HepG2 (cell line): ENCODE results near the gene C6orf58. TPM values are rescaled to one million over a fixed set of nuclear protein-coding genes. Genes with fewer than 3 reads are reported as not detected.

ENCODE experiments used
- ATAC-seq: fragments of 200-7000 bp; cut with Tn5 transposase; 3 replicates; pipeline ENCODE4 v1.9.1; 2020; ENCODE audit warnings: mild to moderate bottlenecking, moderate library complexity
- BruUV-seq: library from RNA; stranded (reverse); fragments of 400-500 nt; replicated peaks from 2 replicates; lab custom pipeline; 2021; lab: Mats Ljungman, UMichigan
- CTCF ChIA-PET: fragments of 300-600 bp; formaldehyde crosslinking; extraction: SDS; loops from one replicate; lab custom pipeline; 2021; ENCODE audit warnings: low total read pairs, inconsistent platforms, low intra/inter-chr PET ratio; lab: Yijun Ruan, JAX
- POLR2A ChIA-PET: fragments of 350-600 bp; sonication (Branson Sonifier 250); formaldehyde crosslinking; loops from one replicate; lab custom pipeline; 2020; ENCODE audit warnings: antibody characterized with exemption, inconsistent platforms; lab: Yijun Ruan, JAX
- DNase-seq: peaks from one replicate; pipeline ENCODE4 v3.0.0-alpha.2; 2015; ENCODE audit warnings: low spot score
- FAIRE-seq: peaks from 3 replicates; lab custom pipeline; 2011; peaks lifted over from hg19 to GRCh38; lab: Jason Lieb, UNC
- H2AFZ ChIP-seq: one replicate; pipeline ENCODE4 v1.6.1; 2011; ENCODE audit warnings: low read length, inconsistent platforms
- H3K27ac ChIP-seq: fragments of 300-600 bp; 3 replicates; pipeline ENCODE4 v1.8.0; 2011; ENCODE audit warnings: mixed run types, mild to moderate bottlenecking, mixed read lengths, low read length, inconsistent platforms; ENCODE audit not compliant: insufficient read depth; ENCODE audit errors: extremely low read length
- H3K27me3 ChIP-seq, 2 experiments: fragments of 200-600 bp in 1 of 2; 2 replicates in 1 of 2; 3 replicates in 1 of 2; pipeline versions ENCODE4 v1.6.0 to v1.8.0; 2011; ENCODE audit warnings: low read length in 2 of 2, mild to moderate bottlenecking in 2 of 2, moderate library complexity in 2 of 2, inconsistent platforms in 1 of 2; ENCODE audit not compliant: insufficient read depth in 2 of 2, control insufficient read depth in 1 of 2
- H3K36me3 ChIP-seq, 2 experiments: fragments of 200-600 bp in 1 of 2; replicated peaks in 1 of 2; 2 replicates in 1 of 2; 3 replicates in 1 of 2; pipeline versions ENCODE4 v1.5.1 to v1.8.0; 2011; ENCODE audit warnings: low read length in 2 of 2, inconsistent platforms in 1 of 2; ENCODE audit not compliant: insufficient read depth in 2 of 2, control insufficient read depth in 1 of 2
- H3K4me1 ChIP-seq: 2 replicates; pipeline ENCODE4 v1.5.1; 2012; ENCODE audit warnings: low read length, inconsistent platforms; ENCODE audit not compliant: insufficient read depth
- H3K4me2 ChIP-seq: 2 replicates; pipeline ENCODE4 v1.6.0; 2011; ENCODE audit warnings: low read depth, low read length, inconsistent platforms
- H3K4me3 ChIP-seq, 3 experiments: fragments of 200-600 bp in 1 of 3; sonication (generic), shearing (Covaris generic) in 1 of 3; replicated peaks in 1 of 3; 2 replicates each; pipeline ENCODE4 v1.5.1; 2011 to 2016; ENCODE audit warnings: low read length in 3 of 3, inconsistent platforms in 2 of 3, low read depth in 2 of 3, mild to moderate bottlenecking in 2 of 3, control low read depth in 1 of 3, mixed read lengths in 1 of 3; ENCODE audit not compliant: insufficient read depth in 1 of 3
- H3K79me2 ChIP-seq: one replicate; pipeline ENCODE4 v1.6.1; 2011; ENCODE audit warnings: low read length, inconsistent platforms; ENCODE audit not compliant: insufficient read depth
- H3K9ac ChIP-seq: 2 replicates; pipeline ENCODE4 v1.6.0; 2011; ENCODE audit warnings: mild to moderate bottlenecking, low read depth, low read length, inconsistent platforms; ENCODE audit not compliant: insufficient read depth
- H3K9me3 ChIP-seq: 2 replicates; pipeline ENCODE4 v1.5.1; 2012; ENCODE audit warnings: mild to moderate bottlenecking, low read length
- H4K20me1 ChIP-seq: 2 replicates; pipeline ENCODE4 v1.6.0; 2011; ENCODE audit warnings: inconsistent platforms, mild to moderate bottlenecking, low read length, moderate library complexity; ENCODE audit not compliant: insufficient read depth
- DNMT1 ChIP-seq: sonication (generic); formaldehyde crosslinking; IDR thresholded peaks from 2 replicates; pipeline ENCODE4 v1.5.1; 2020; ENCODE audit warnings: mild to moderate bottlenecking, missing genetic modification reagents
- KDM3A ChIP-seq: IDR thresholded peaks from 2 replicates; pipeline ENCODE4 v1.6.1; 2018; ENCODE audit warnings: low read depth, missing compliant biosample characterization
- MAFF ChIP-seq: IDR thresholded peaks from 2 replicates; pipeline ENCODE4 v1.6.1; 2011; ENCODE audit warnings: low read depth, low read length, improper control_type of control experiment
- MAFK ChIP-seq, 2 experiments: IDR thresholded peaks in 1 of 2; conservative IDR thresholded peaks in 1 of 2; 2 replicates each; pipeline ENCODE4 v1.6.1; 2011; ENCODE audit warnings: improper control_type of control experiment in 2 of 2, low read length in 2 of 2
- ZNF503 ChIP-seq: sonication (generic); formaldehyde crosslinking; IDR thresholded peaks from 2 replicates; pipeline ENCODE4 v1.4.0; 2020; ENCODE audit warnings: missing genetic modification reagents
- ZNF737 ChIP-seq: sonication (generic); formaldehyde crosslinking; IDR thresholded peaks from 2 replicates; pipeline ENCODE4 v1.5.0; 2020; ENCODE audit warnings: missing genetic modification reagents, mild to moderate bottlenecking, borderline replicate concordance
- WGBS: methylation state at CpG from one replicate; pipeline ENCODE4 v1.1.6; 2017; ENCODE audit warnings: low lambda C conversion rate; 5-methylcytosine and 5-hydroxymethylcytosine counted together
- in situ Hi-C: cut with HindIII; loops from 2 replicates; pipeline ENCODE4 v1.10.0; 2017; ENCODE audit warnings: low pct_unique_long_range_greater_than_20kb; ENCODE audit not compliant: extremely low pct_ligation_motif_present
- intact Hi-C: fragments of 100-400 bp; cut with micrococcal nuclease; formaldehyde crosslinking; loops from one replicate; pipeline ENCODE4 v1.10.0; 2022; ENCODE audit not compliant: unreplicated experiment
- polyA plus RNA-seq, 8 experiments: library from polyadenylated mRNA; depleted of rRNA in 3 of 8; stranded (reverse) in 7 of 8; unstranded in 1 of 8; fragments of >200 nt; fragmentation: Illumina TruSeq in 4 of 8; extraction: Trizol in 4 of 8; gene quantifications; 2 replicates each; pipeline versions ENCODE4 v1.2.1 to v1.2.3, GENCODE V29; 2011 to 2016; ENCODE audit warnings: low read depth in 4 of 8, missing spikeins in 1 of 8, mixed read lengths in 1 of 8; ENCODE audit not compliant: insufficient read depth in 1 of 8
- total RNA-seq, 5 experiments: library from RNA; depleted of rRNA; stranded (reverse); fragments of >200 nt; fragmentation: Illumina TruSeq; extraction: Trizol; gene quantifications; 2 replicates each; pipeline ENCODE4 v1.2.3, GENCODE V29; 2016; ENCODE audit warnings: low read depth in 1 of 5
- TF ChIP-seq, protein P1 (sequence below): IDR thresholded peaks from 2 replicates; pipeline ENCODE4 v1.6.1; 2016; ENCODE audit warnings: missing compliant biosample characterization, missing genetic modification reagents, borderline replicate concordance

C6orf58 gene
- total and polyA plus RNA-seq, 2 of the 13 experiments (the other 11 are each of a cell fraction or from before 2014, with no cell fraction given), result not detected

DNA sequence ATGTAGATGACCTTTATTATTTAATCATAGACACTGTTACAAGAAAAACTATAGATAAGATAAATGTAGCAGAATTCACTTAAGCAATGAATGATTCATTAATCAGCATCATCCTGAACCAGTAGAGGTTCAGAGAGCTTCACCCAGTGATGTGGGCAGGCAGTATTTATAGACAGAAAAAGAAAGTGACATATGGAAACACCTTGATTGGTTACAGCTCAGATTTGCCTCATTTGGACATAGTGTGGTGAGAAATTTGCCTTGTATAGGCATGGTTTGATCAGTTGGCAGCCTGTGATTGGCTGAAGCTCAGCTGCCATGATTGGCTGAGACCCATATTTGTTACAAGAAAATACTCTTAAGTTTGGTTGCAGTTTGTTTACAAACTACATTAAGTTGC lies 4.6 kb downstream of the C6orf58 start (continued):
- no peak for TF ChIP-seq ZNF737 (CRISPR knock-in tag)
- TF ChIP-seq ZNF503, result no peak
- TF ChIP-seq KDM3A (CRISPR knock-in tag), result no peak
- TF ChIP-seq, protein P1, sequence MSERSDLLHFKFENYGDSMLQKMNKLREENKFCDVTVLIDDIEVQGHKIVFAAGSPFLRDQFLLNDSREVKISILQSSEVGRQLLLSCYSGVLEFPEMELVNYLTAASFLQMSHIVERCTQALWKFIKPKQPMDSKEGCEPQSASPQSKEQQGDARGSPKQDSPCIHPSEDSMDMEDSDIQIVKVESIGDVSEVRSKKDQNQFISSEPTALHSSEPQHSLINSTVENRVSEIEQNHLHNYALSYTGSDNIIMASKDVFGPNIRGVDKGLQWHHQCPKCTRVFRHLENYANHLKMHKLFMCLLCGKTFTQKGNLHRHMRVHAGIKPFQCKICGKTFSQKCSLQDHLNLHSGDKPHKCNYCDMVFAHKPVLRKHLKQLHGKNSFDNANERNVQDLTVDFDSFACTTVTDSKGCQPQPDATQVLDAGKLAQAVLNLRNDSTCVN (CRISPR knock-in tag), result no peak

DNA sequence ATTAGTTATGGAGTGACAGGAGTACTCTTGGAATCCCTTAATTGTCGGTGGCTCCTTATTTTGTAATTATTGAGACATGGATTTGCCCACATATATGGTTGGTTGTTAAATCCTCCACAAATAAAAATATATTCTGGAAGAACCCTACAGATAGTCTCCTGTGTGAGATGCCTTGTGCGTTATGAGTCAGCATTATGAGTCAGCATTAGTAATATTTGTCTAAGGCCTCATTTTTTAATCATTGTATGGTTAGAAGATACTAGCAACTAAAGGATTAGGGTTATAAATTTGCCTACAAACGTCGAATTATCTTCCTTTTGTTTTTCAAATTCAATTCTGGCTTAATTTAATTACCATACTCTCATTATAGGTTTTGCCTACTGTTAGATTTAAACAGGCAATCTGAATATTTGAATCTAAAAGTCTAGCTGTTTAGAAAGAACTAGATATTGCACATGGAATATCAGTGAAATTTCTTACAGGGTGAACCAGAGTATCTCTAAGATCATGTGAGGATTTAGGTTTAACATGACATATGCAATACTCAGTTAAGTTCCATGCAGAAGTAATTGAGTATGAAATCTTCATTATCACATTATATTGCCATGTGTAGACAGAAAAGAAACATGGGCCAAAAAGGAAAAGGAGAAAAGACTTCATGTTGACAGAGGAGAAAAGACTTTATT lies 5.9 kb downstream of the C6orf58 start:
- DNase-seq (peak; percentile 6), FAIRE-seq (no peak), ATAC-seq (no peak)
- in situ Hi-C loops, result no loop called here
- no peaks in the 10 kb centered on the region for H3K27me3 ChIP-seq
- no peak overlapping the region for H2AFZ ChIP-seq
- BruUV-seq, result no TSS peak
- H3K9ac ChIP-seq, result no peak overlapping the region
- no peak overlapping the region for H3K4me3 ChIP-seq
- TF ChIP-seq DNMT1 (CRISPR knock-in tag) (no peak), MAFK (conservative IDR thresholded peaks at IDR 0.05 in 1 of 2, IDR thresholded peaks at IDR 0.05 in 1 of 2; ENCODE audit: low read length in 2 of 2) (peak; percentile 48 to 58; a peak in 3 of 4 replicates), MAFF (peak; percentile 62)
- no peak overlapping the region for H3K27ac ChIP-seq
- H3K36me3 ChIP-seq, result no peaks in the 10 kb centered on the region
- WGBS, result 0% methylated on average over 4 of the region's 4 CpGs
- no peaks in the 10 kb centered on the region for H4K20me1 ChIP-seq
- no peak overlapping the region for H3K4me2 ChIP-seq
- intact Hi-C loops, result no loop called here
- POLR2A ChIA-PET, result no interaction called here
- CTCF ChIA-PET, result no interaction called here
- no peaks in the 10 kb centered on the region for H3K79me2 ChIP-seq
- no peaks in the 10 kb centered on the region for H3K9me3 ChIP-seq
- peaks cover 5% of the 10 kb centered on the region; the same call in 1 of the 2 replicates for H3K4me1 ChIP-seq
